ENCODE results near the gene MINAR2. TPM values are rescaled to one million over a fixed set of nuclear protein-coding genes. Genes with fewer than 3 reads are reported as not detected.

Gene MINAR2
- total and polyA plus RNA-seq, 7 donors = 0.27 TPM; not detected in 6

DNA sequence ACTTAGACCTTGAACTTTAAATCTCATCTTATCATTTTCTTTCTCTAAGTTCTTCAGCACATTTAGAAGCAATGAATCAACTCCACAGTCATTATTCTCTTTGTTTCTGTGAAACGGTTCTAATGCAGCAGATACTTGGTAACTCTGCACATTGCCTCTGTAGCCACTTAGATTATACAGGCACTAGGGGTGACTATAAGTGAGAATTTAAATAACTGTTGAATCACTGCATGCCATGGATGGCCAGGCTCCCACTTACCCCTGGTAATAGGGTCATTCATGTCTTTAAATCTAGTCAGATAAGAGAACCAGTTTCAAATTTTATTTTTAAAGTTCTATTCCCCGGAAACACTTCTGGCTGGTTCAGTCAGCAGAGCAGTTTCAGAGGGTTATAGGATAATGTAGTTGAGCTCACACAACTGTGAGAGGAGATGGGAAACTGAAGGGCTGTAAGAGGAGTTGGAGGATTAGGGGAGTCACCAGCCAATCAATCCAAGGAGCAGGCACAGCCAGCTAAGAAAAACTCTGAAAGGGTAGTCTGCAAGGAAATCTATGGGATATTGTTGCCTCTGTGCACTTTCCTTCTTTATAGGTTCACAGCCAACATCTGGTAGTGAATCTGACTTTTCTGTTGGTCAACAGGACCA lies 4.2 kb upstream of the MINAR2 start:
- no peak overlapping the region for H3K4me3 ChIP-seq
- H3K27ac ChIP-seq = no peak overlapping the region
- intact Hi-C loops (cut with DNase I) = no loop called here
- WGBS, 2 donors = 72 to 77% methylated on average over 2 of the region's 2 CpGs
- no peaks in the 10 kb centered on the region for H3K27me3 ChIP-seq
- H3K9me3 ChIP-seq = no peaks in the 10 kb centered on the region
- H3K4me1 ChIP-seq = no peaks in the 10 kb centered on the region
- no peak for DNase-seq
- TF ChIP-seq POLR2A (IDR thresholded peaks at IDR 0.05) = no peak
- TF ChIP-seq POLR2AphosphoS5 (IDR thresholded peaks at IDR 0.05) = no peak
- TF ChIP-seq EP300 (IDR thresholded peaks at IDR 0.05) = no peak
- TF ChIP-seq, protein P1, sequence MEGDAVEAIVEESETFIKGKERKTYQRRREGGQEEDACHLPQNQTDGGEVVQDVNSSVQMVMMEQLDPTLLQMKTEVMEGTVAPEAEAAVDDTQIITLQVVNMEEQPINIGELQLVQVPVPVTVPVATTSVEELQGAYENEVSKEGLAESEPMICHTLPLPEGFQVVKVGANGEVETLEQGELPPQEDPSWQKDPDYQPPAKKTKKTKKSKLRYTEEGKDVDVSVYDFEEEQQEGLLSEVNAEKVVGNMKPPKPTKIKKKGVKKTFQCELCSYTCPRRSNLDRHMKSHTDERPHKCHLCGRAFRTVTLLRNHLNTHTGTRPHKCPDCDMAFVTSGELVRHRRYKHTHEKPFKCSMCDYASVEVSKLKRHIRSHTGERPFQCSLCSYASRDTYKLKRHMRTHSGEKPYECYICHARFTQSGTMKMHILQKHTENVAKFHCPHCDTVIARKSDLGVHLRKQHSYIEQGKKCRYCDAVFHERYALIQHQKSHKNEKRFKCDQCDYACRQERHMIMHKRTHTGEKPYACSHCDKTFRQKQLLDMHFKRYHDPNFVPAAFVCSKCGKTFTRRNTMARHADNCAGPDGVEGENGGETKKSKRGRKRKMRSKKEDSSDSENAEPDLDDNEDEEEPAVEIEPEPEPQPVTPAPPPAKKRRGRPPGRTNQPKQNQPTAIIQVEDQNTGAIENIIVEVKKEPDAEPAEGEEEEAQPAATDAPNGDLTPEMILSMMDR (IDR thresholded peaks at IDR 0.05) = no peak
- H3K36me3 ChIP-seq = no peaks in the 10 kb centered on the region

DNA sequence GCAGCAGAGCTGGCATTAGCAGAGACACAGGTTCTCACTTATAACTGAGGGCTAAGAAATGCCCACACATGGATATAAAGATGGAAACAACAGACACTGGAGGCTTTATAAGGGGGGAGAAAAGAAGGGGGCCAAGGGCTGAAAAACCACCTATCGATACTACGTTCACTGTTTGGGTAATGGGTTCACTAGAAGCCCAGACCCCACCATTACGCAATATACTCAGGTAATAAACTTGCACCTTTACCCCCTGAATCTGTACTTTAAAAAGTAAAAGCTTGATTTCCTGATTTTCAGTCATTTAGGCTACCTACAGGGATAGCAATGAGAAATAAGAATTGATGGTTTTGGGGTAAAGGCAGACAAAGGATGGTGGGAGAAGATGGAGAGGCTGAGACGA lies 1.9 kb upstream of the MINAR2 start:
- intact Hi-C loops (cut with DNase I) = no loop called here
- no peaks in the 10 kb centered on the region for H3K4me1 ChIP-seq
- H3K27me3 ChIP-seq = no peaks in the 10 kb centered on the region
- 91 to 93% methylated on average over 4 of the region's 4 CpGs for WGBS, 2 donors
- no peak for DNase-seq
- TF ChIP-seq POLR2AphosphoS5 (IDR thresholded peaks at IDR 0.05) = no peak
- no peak for TF ChIP-seq EP300 (IDR thresholded peaks at IDR 0.05)
- TF ChIP-seq, protein P1 (IDR thresholded peaks at IDR 0.05) = no peak
- TF ChIP-seq POLR2A (IDR thresholded peaks at IDR 0.05) = no peak
- H3K9me3 ChIP-seq = no peaks in the 10 kb centered on the region
- no peaks in the 10 kb centered on the region for H3K36me3 ChIP-seq
- H3K4me3 ChIP-seq = no peak overlapping the region
- no peak overlapping the region for H3K27ac ChIP-seq

DNA sequence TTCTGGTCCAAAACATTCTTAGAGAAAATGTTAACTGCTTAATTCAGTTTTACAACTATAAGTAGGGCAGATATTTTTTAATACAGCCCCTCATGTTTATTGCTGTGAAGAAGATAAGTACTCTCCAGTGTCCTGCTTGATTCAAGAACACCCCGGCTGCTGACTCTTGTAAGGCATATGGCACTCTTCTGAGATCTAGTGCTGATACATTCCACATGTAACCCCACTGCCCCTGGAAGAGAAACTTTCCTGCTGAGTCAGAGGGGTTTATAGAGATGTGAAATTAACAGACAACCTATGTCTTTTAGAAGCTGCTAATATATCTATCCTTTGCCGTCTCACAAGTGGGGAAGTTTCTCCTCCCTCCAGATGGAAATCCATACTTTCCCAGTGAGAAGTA lies 1.0 kb upstream of the MINAR2 start:
- H3K9me3 ChIP-seq = no peaks in the 10 kb centered on the region
- H3K4me1 ChIP-seq = no peaks in the 10 kb centered on the region
- TF ChIP-seq EP300 (IDR thresholded peaks at IDR 0.05) (no peak), POLR2AphosphoS5 (IDR thresholded peaks at IDR 0.05) (no peak), POLR2A (IDR thresholded peaks at IDR 0.05) (no peak)
- TF ChIP-seq, protein P1 (IDR thresholded peaks at IDR 0.05) = no peak
- DNase-seq = no peak
- H3K27me3 ChIP-seq = no peaks in the 10 kb centered on the region
- intact Hi-C loops (cut with DNase I) = no loop called here
- 85 to 91% methylated on average over 2 of the region's 2 CpGs for WGBS, 2 donors
- H3K4me3 ChIP-seq = no peak overlapping the region
- no peak overlapping the region for H3K27ac ChIP-seq
- H3K36me3 ChIP-seq = no peaks in the 10 kb centered on the region

DNA sequence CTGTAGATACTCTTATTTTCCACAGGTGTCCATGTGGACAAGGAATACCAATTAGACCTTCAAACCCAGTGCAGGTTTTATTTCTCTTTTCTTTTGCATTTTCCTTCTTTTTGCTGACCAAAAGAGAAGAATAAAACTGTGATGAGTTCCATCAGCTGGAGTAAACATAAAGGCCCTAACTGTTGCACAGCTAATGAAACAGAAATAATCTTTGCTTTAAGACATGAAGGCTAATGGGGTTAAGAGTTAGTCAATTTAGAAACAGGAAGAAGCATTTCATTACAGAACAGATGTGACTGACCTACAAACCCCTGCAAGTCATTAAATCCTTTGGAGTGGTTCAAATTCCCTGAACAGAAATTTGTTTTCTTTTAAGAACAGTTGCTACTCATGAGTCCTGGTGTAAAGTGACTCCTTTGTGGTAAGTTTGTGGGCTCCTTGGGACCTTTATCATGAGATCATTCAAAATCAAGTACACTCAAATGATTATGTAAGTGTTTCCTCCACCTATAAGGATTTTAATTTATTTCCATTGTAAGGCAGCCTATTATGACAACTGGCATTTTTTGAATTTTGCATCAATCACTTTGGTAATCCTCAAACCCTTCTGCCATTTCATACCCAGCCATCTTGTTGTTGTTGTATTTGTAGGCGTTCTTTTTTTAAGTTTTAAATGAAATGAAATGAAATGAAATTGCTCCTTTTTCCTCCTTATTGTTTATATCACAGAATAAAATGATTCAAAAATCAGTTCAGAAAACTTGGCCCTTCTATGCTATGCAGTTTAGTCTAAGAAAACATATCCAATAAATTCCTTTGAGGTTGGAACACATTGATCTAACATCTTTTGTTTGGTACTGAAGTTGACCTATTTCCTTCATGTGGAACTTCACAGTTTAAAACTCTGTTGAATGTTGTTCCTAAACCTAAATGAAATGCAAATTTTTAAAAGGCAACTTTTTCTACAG lies 1.3 kb downstream of the MINAR2 start:
- Histone ChIP-seq H3K27me3 (no peaks in the 10 kb centered on the region), H3K36me3 (no peaks in the 10 kb centered on the region), H3K4me3 (no peak overlapping the region), H3K9me3 (no peaks in the 10 kb centered on the region), H3K27ac (no peak overlapping the region), H3K4me1 (no peaks in the 10 kb centered on the region)
- intact Hi-C loops (cut with DNase I) = no loop called here
- TF ChIP-seq POLR2AphosphoS5 (IDR thresholded peaks at IDR 0.05) = no peak
- TF ChIP-seq, protein P1 (IDR thresholded peaks at IDR 0.05) = no peak
- no peak for TF ChIP-seq POLR2A (IDR thresholded peaks at IDR 0.05)
- TF ChIP-seq EP300 (IDR thresholded peaks at IDR 0.05) = no peak
- 87 to 89% methylated on average over 1 of the region's 1 CpG for WGBS, 2 donors
- no peak for DNase-seq
